ENCODE measurements around the gene LAMA3.

The LAMA3 gene

GRCh38 chr18:23855721-23856120 lies 166.5 kb downstream of the LAMA3 start:
- Histone ChIP-seq H3K27me3 (ENCODE audit: control insufficient read depth, insufficient read depth, low read length, poor library complexity, severe bottlenecking) (no peaks in the 10 kb centered on the region), H3K36me3 (ENCODE audit: control insufficient read depth, insufficient read depth, low read length) (no peaks in the 10 kb centered on the region), H3K4me1 (ENCODE audit: control insufficient read depth, insufficient read depth, low read length) (no peaks in the 10 kb centered on the region), H3K9me3 (ENCODE audit: control insufficient read depth, low read length) (no peaks in the 10 kb centered on the region), H3K4me3 (ENCODE audit: insufficient read depth, low read depth, low read length) (no peak overlapping the region), H3K27ac (ENCODE audit: insufficient read depth, low read depth, low read length, poor library complexity, severe bottlenecking) (no peak overlapping the region)
- WGBS, 2 experiments = 88 to 97% methylated on average over 5 of the region's 5 CpGs

- 76 to 81% methylated on average over 5 of the region's 5 CpGs for WGBS, 2 experiments
Measured at GRCh38 chr18:23856466-23857163, 167.4 kb downstream of the LAMA3 start.

GRCh38 chr18:23857164-23857552 lies 167.9 kb downstream of the LAMA3 start:
- no peaks in the 10 kb centered on the region for H3K9me3 ChIP-seq (ENCODE audit: control insufficient read depth, low read length)
- H3K36me3 ChIP-seq (ENCODE audit: control insufficient read depth, insufficient read depth, low read length) = no peaks in the 10 kb centered on the region
- no peak overlapping the region for H3K27ac ChIP-seq (ENCODE audit: insufficient read depth, low read depth, low read length, poor library complexity, severe bottlenecking)
- no peaks in the 10 kb centered on the region for H3K27me3 ChIP-seq (ENCODE audit: control insufficient read depth, insufficient read depth, low read length, poor library complexity, severe bottlenecking)
- H3K4me3 ChIP-seq (ENCODE audit: insufficient read depth, low read depth, low read length) = no peak overlapping the region
- 94 to 96% methylated on average over 5 of the region's 5 CpGs for WGBS, 2 experiments
- no peaks in the 10 kb centered on the region for H3K4me1 ChIP-seq (ENCODE audit: control insufficient read depth, insufficient read depth, low read length)

More at GRCh38 chr18:23856466-23857163, 167.4 kb downstream of the LAMA3 start:
- Histone ChIP-seq H3K36me3 (ENCODE audit: control insufficient read depth, insufficient read depth, low read length) (no peaks in the 10 kb centered on the region), H3K27me3 (ENCODE audit: control insufficient read depth, insufficient read depth, low read length, poor library complexity, severe bottlenecking) (no peaks in the 10 kb centered on the region), H3K4me1 (ENCODE audit: control insufficient read depth, insufficient read depth, low read length) (no peaks in the 10 kb centered on the region), H3K4me3 (ENCODE audit: insufficient read depth, low read depth, low read length) (no peak overlapping the region), H3K9me3 (ENCODE audit: control insufficient read depth, low read length) (no peaks in the 10 kb centered on the region), H3K27ac (ENCODE audit: insufficient read depth, low read depth, low read length, poor library complexity, severe bottlenecking) (no peak overlapping the region)

GRCh38 chr18:23857756-23858155 lies 168.5 kb downstream of the LAMA3 start:
- no peaks in the 10 kb centered on the region for H3K36me3 ChIP-seq (ENCODE audit: control insufficient read depth, insufficient read depth, low read length)
- no peaks in the 10 kb centered on the region for H3K27me3 ChIP-seq (ENCODE audit: control insufficient read depth, insufficient read depth, low read length, poor library complexity, severe bottlenecking)
- H3K27ac ChIP-seq (ENCODE audit: insufficient read depth, low read depth, low read length, poor library complexity, severe bottlenecking) = no peak overlapping the region
- 93 to 95% methylated on average over 9 of the region's 9 CpGs for WGBS, 2 experiments
- no peaks in the 10 kb centered on the region for H3K4me1 ChIP-seq (ENCODE audit: control insufficient read depth, insufficient read depth, low read length)
- H3K9me3 ChIP-seq (ENCODE audit: control insufficient read depth, low read length) = no peaks in the 10 kb centered on the region
- H3K4me3 ChIP-seq (ENCODE audit: insufficient read depth, low read depth, low read length) = no peak overlapping the region

- Histone ChIP-seq H3K36me3 (ENCODE audit: control insufficient read depth, insufficient read depth, low read length) (no peaks in the 10 kb centered on the region), H3K9me3 (ENCODE audit: control insufficient read depth, low read length) (no peaks in the 10 kb centered on the region), H3K27me3 (ENCODE audit: control insufficient read depth, insufficient read depth, low read length, poor library complexity, severe bottlenecking) (no peaks in the 10 kb centered on the region), H3K4me1 (ENCODE audit: control insufficient read depth, insufficient read depth, low read length) (no peaks in the 10 kb centered on the region), H3K4me3 (ENCODE audit: insufficient read depth, low read depth, low read length) (no peak overlapping the region), H3K27ac (ENCODE audit: insufficient read depth, low read depth, low read length, poor library complexity, severe bottlenecking) (no peak overlapping the region)
- 86 to 94% methylated on average over 3 of the region's 3 CpGs for WGBS, 2 experiments
Measured at GRCh38 chr18:23859466-23860336, 170.4 kb downstream of the LAMA3 start.

GRCh38 chr18:23861326-23861725 lies 172.1 kb downstream of the LAMA3 start:
- Histone ChIP-seq H3K36me3 (ENCODE audit: control insufficient read depth, insufficient read depth, low read length) (no peaks in the 10 kb centered on the region), H3K9me3 (ENCODE audit: control insufficient read depth, low read length) (no peaks in the 10 kb centered on the region), H3K4me3 (ENCODE audit: insufficient read depth, low read depth, low read length) (no peak overlapping the region), H3K27me3 (ENCODE audit: control insufficient read depth, insufficient read depth, low read length, poor library complexity, severe bottlenecking) (no peaks in the 10 kb centered on the region), H3K4me1 (ENCODE audit: control insufficient read depth, insufficient read depth, low read length) (no peaks in the 10 kb centered on the region), H3K27ac (ENCODE audit: insufficient read depth, low read depth, low read length, poor library complexity, severe bottlenecking) (no peak overlapping the region)
- WGBS, 2 experiments = 81% methylated on average over 6 of the region's 6 CpGs

- Histone ChIP-seq H3K9me3 (ENCODE audit: control insufficient read depth, low read length) (no peaks in the 10 kb centered on the region), H3K4me3 (ENCODE audit: insufficient read depth, low read depth, low read length) (no peak overlapping the region), H3K27me3 (ENCODE audit: control insufficient read depth, insufficient read depth, low read length, poor library complexity, severe bottlenecking) (no peaks in the 10 kb centered on the region), H3K27ac (ENCODE audit: insufficient read depth, low read depth, low read length, poor library complexity, severe bottlenecking) (no peak overlapping the region), H3K36me3 (ENCODE audit: control insufficient read depth, insufficient read depth, low read length) (no peaks in the 10 kb centered on the region), H3K4me1 (ENCODE audit: control insufficient read depth, insufficient read depth, low read length) (no peaks in the 10 kb centered on the region)
- WGBS, 2 experiments = 57 to 59% methylated on average over 6 of the region's 6 CpGs
Measured at GRCh38 chr18:23861805-23862470, 172.7 kb downstream of the LAMA3 start.

- no peak overlapping the region for H3K4me3 ChIP-seq (ENCODE audit: insufficient read depth, low read depth, low read length)
- no peaks in the 10 kb centered on the region for H3K36me3 ChIP-seq (ENCODE audit: control insufficient read depth, insufficient read depth, low read length)
- no peak overlapping the region for H3K27ac ChIP-seq (ENCODE audit: insufficient read depth, low read depth, low read length, poor library complexity, severe bottlenecking)
- no peaks in the 10 kb centered on the region for H3K27me3 ChIP-seq (ENCODE audit: control insufficient read depth, insufficient read depth, low read length, poor library complexity, severe bottlenecking)
- 86 to 99% methylated on average over 4 of the region's 4 CpGs for WGBS, 2 experiments
- no peaks in the 10 kb centered on the region for H3K9me3 ChIP-seq (ENCODE audit: control insufficient read depth, low read length)
- no peaks in the 10 kb centered on the region for H3K4me1 ChIP-seq (ENCODE audit: control insufficient read depth, insufficient read depth, low read length)
Measured at GRCh38 chr18:23864624-23865023, 175.4 kb downstream of the LAMA3 start.

GRCh38 chr18:23867006-23867405 lies 177.8 kb downstream of the LAMA3 start:
- H3K4me1 ChIP-seq (ENCODE audit: control insufficient read depth, insufficient read depth, low read length) = no peaks in the 10 kb centered on the region
- H3K9me3 ChIP-seq (ENCODE audit: control insufficient read depth, low read length) = no peaks in the 10 kb centered on the region
- no peak overlapping the region for H3K27ac ChIP-seq (ENCODE audit: insufficient read depth, low read depth, low read length, poor library complexity, severe bottlenecking)
- WGBS, 2 experiments = 92 to 96% methylated on average over 5 of the region's 5 CpGs
- no peaks in the 10 kb centered on the region for H3K27me3 ChIP-seq (ENCODE audit: control insufficient read depth, insufficient read depth, low read length, poor library complexity, severe bottlenecking)
- H3K36me3 ChIP-seq (ENCODE audit: control insufficient read depth, insufficient read depth, low read length) = no peaks in the 10 kb centered on the region
- H3K4me3 ChIP-seq (ENCODE audit: insufficient read depth, low read depth, low read length) = no peak overlapping the region
